SIG-M5 treated with dmso at 0.1 percent for 504 hours (cell line): ENCODE results near the gene SGTA.

Source experiments
- DNase-seq: peaks from one replicate; lab custom pipeline; 2025; ENCODE audit not compliant: unreplicated experiment; lab: John Stamatoyannopoulos, UW

Gene SGTA

GRCh38 chr19:2771786-2772674, 11.0 kb downstream of the SGTA start:
- DNase-seq: no peak

DNA sequence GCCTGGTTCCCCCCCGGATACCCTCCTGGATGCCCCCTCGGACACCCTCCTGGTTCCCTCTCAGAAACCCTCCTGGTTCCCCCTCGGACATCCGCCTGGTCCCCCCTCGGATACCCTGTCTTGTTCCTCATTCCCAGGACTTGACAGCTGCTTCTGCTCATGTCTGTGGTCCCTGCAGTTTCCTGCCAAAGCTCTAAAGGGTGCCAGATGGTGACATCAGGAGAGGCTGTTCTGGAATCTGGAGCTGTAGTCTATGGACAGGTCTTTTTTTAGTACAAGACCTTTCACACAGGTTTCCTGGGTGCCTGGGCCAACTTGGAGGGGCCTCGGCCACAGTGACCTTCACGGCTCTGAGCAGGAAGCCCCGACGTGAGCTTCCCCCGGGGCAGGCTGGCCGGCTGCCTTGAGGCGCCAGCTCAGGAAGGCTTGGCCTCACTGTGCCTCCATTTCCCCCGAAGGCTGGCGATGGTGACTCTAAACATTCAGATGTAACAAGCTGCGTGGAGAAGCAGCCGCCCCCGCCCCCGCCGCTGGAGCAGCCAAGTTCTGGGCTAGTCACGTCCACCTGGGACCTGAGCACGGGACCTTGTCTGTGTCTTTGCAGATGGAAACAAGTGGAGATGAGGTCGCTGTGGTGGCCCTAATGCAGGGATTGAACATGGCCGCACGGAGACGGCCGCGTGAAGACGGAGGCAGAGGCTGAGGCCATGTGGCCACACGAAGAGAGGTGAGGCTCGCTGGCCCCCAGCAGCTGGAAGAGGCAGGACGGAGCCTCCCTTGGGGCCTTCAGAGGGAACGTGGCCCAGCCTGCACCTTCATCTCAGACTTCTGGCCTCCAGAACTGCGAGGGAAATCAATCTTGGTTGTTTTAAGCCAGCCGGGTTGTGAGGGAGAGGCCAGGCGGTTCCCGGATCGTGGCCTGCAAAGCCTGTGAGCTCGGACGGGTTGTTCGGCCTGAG, 12.7 kb downstream of the SGTA start:
- DNase-seq: no peak

DNA sequence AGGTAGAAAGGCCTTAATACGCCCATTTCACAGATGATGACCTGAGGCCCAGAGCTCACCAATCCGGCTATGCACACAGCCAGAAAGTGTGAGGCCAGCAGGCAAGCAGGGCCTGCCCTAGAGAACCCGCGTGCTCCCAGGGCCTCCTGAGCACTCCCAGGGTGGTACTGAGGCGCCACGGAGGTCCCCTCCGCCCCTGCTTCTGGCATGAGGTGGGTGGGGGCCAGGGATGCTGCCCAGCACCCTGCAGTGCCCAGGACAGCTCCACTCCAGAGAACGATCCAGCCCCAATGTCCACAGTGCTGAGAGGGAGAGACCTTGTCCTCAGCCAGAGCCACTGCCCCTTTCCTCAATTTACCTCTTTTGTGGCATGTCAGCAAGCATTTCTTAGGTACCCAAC, 13.9 kb downstream of the SGTA start:
- DNase-seq: no peak

GRCh38 chr19:2768365-2769132, 14.5 kb downstream of the SGTA start:
- no peak for DNase-seq

DNA sequence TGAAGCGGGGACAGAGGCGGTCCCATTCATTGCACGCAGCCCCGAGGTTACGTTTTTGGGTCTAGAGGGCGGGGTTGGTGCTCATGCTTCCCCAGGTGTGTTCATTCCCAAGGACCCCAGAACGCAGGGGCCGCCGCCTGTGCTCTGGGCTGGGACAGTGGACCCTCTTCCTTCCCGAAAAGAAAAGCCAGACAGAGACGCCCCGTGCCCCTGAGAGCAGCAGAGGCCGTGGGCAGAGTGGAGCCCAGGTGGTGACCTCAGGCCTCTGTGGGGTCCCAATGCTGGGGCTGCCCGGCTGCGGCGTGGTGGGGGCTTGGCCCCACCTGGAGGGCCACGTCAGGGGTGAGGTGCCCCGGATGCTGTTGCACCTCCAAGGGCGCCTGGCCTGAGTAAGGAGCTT, 15.4 kb downstream of the SGTA start:
- DNase-seq: no peak

DNA sequence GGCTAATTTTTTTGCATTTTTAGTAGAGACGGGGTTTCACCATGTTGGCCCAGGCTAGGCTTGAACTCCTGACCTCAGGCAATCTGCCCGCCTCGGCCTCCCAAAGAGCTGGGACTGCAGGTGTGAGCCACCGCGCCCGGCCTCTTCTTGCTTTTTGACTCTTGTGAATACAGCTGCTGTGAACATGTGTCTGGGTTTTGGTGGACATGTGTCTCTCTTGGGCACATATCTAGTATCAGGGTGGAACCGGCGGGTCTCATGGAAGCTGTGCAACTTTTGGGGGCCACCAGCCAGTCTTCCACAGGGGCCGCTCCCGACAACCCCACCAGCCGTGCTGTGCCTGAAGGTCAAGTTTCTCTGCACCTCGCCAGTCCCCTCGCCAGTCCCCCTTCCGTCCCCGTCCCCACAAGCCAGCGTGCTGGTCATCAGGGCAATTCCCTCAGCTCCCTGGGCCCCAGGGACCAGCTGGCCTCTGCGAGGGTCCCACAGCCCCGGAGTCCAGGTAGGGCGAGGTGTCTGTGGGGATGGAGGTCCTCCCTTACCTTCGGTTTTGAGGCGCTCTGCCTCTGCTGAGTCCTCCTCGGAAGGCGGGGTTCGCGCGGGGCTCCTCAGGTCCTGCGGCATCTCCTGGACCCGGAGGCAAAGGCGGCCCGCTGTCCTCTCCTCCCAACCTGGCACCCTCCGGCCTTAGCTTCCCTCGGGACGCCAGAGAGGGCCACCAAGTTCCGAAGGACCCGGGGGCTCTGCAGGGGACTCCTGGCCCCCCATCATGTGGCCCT, 16.3 kb downstream of the SGTA start:
- no peak for DNase-seq

DNA sequence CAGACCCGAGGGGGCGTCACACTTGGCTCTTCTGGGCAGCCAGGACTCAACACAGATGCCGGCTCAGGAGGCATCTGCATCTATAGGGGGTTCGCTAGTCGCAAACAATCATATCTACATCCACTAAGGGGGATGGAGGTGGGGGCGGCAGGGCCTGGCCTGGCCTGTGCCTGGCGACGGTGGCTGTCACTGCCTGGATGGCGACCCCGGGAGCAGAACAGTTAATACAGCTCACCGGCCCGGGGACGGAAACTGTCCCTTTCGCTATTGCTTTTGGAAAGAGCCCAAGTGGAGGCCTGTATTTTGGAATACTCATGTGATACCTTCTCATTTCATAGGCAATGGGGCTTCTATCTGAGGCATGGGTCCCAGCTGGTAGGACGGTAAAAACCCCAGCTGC, 17.7 kb downstream of the SGTA start:
- no peak for DNase-seq

- no peak for DNase-seq
Observed at GRCh38 chr19:2764945-2765344, 18.1 kb downstream of the SGTA start.

DNA sequence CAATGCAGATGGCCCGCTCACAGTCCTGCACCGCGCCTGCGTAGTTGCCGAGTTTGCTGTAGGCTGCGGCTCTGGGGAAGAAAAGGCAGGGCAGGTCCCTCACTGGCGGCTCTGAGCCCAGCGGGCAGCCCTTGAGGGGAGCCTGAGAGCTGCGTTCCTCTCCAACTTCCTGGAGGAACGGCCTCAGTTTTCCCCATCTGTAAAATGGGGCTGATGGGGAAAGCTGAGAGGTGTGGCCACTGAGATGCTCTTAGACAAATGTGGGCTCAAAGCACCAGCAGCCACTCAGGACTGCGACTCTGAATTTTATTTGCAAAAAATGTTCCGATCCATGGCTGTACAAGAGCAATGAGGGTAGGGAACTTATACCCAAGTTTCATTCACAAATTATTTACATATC, 19.4 kb downstream of the SGTA start:
- DNase-seq: no peak

DNA sequence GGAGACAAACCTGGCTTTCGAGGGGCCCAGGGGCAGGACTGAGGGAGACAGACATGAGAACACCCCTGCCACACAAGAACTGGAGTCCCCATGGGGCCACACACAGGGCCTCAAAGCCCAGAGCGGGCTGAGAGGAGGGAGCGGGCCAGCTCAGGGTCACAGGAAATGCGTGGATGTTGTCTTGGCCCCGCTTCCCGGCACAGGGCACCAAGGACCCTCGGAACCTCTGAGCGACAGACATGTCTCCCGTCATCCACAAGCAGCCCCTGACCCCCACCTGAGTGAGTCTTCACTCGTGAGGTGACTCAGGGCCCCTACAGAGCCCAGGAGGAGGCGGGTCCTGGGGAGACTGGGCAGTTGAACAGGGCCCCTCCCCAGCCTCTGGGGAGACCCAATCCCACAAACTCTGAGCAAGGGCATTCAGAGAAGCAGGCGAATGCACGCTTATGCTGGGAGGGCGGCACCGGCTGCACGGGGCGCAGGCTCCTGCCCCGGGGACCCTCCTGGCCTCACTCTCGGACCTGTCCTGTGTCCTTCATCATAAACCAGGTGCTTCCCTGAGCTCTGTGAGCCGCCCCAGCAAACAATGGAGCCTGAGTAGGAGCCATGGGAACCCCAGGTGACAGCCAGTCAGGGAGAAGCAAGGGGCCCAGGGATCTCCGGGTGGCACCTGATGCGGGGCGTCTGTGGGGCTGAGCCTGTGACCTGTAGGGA, 20.1 kb downstream of the SGTA start:
- no peak for DNase-seq

GRCh38 chr19:2761876-2762782, 20.9 kb downstream of the SGTA start:
- DNase-seq: no peak

DNA sequence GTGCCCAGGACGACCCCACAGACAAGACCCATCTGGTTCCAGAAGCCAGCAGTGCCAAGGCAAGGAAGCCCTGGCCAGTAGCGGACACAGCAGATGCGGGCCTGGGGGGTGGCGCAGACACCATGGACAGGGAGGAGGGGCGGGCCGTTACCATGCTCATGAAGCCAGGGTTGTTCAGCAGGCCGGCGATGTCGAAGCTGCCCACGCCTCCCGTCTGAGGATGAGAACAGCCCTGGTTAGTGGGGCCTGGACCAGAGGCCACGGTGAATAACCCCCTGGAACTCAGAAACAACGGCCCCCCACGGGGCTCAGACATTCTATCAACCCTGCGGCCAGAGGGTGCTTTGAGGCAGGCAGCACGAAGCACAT, 21.8 kb downstream of the SGTA start:
- no peak for DNase-seq

DNA sequence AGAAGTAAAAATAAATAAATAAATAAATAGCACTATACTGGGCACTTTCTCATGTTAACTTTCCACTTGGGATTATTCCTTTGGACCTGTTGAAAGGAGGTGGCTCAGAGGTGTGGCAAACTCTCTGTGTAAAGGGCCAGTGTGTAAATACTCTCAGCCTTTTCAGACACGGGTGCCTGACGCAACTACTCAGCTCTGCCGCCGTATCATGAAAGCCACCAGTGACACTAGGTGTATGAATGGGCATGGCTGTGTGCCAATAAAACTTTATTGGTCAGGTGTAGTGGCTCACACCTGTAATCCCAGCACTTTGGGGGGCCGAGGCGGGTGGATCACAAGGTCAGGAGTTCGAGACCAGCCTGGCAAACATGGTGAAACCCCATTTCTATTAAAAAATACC, 23.1 kb downstream of the SGTA start:
- DNase-seq: no peak

DNA sequence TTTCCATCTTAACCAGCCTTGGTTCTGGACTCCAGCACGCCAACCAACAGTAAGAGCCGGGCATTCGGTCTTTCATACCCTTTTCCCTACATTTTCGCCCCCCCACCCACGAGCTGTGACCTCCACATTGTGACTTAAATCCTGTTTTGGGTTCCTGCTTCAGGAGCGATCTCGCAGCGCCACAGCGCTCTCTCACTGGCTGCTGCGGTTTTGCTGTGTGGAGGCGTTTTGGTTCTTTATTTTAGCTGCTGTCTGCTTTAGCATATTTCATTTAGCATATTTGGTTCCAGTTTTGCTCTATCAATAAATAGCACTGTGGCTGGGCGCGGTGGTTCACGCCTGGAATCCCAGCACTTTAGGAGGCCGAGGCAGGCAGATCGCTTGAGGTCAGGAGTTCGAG, 23.7 kb downstream of the SGTA start:
- no peak for DNase-seq

DNA sequence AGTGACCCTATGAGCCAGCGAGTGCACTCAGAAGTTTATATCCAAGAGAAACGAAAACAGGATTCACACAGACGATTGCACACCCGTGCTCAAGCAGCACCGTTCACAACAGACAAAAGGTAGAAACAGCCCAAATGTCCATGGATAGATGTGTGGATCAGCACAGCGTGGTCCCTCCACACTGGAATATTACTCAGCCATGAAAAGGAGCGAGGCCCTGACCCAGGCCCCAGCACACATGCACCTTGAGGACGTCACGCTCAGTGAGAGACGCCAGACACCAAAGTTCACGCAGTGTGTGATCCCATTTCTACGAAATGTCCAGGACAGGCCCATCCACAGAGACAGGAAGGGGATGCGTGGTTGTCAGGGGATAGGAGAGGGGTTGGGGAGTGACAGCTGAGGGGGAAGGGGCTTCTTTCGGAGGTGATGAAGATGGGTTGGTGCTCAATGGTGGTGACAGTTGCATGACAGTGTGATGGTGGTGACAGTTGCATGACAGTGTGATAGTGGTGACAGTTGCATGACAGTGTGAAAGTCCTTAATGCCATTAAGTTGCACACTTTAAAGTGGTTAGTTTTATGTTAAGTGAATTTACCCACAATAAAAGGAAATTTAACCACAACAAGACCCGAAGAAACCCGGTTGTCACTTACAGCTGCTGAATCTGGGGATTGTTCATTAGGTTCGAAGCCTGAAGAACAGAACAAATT, 24.3 kb downstream of the SGTA start:
- no peak for DNase-seq

- no peak for DNase-seq
Observed at GRCh38 chr19:2756921-2757881, 25.9 kb downstream of the SGTA start.

GRCh38 chr19:2756477-2756876, 26.6 kb downstream of the SGTA start:
- DNase-seq: no peak
